Activated T-cell treated with anti-CD3 and anti-CD28 coated beads, Interleukin-2, amount 50 U/mL, for 24 hours (primary cell): Measurements from ENCODE around the gene KDM4B.
"Not testable (repeated sequence)": the region's sequence is repeated elsewhere in the genome, so short reads cannot be mapped to it uniquely, and the experiment has no call there.

Source experiments
- DNase-seq: peaks from one replicate; pipeline ENCODE4 v3.0.0-alpha.2; 2020
- H3K27ac Mint-ChIP-seq: 2 replicates; pipeline ENCODE4 v1.8.0; 2020; ENCODE audit warnings: mild to moderate bottlenecking, mixed read lengths
- H3K27me3 Mint-ChIP-seq: 2 replicates; pipeline ENCODE4 v1.8.0; 2020; ENCODE audit warnings: mixed read lengths
- H3K36me3 Mint-ChIP-seq: 2 replicates; pipeline ENCODE4 v1.8.0; 2020; ENCODE audit warnings: low read depth, mixed read lengths
- H3K4me1 Mint-ChIP-seq: 2 replicates; pipeline ENCODE4 v1.8.0; 2020; ENCODE audit warnings: low read depth, mixed read lengths
- H3K4me3 Mint-ChIP-seq: 2 replicates; pipeline ENCODE4 v1.8.0; 2020; ENCODE audit warnings: mild to moderate bottlenecking, moderate library complexity, mixed read lengths
- H3K9me3 Mint-ChIP-seq: 2 replicates; pipeline ENCODE4 v1.8.0; 2020; ENCODE audit warnings: mixed read lengths

Gene KDM4B

GRCh38 chr19:5192568-5192967, 223.7 kb downstream of the KDM4B start:
- Mint-ChIP-seq H3K4me1 (peaks cover 2% of the 10 kb centered on the region), H3K9me3 (peaks cover 3% of the 10 kb centered on the region), H3K36me3 (no peaks in the 10 kb centered on the region), H3K4me3 (no peak overlapping the region), H3K27ac (no peak overlapping the region), H3K27me3 (peaks cover 3% of the 10 kb centered on the region)
- DNase-seq: no peak

- Mint-ChIP-seq H3K4me1 (peaks cover 2% of the 10 kb centered on the region), H3K27me3 (peaks cover 3% of the 10 kb centered on the region), H3K36me3 (no peaks in the 10 kb centered on the region), H3K27ac (no peak overlapping the region), H3K9me3 (peaks cover 3% of the 10 kb centered on the region), H3K4me3 (no peak overlapping the region)
- DNase-seq: no peak
Measured at GRCh38 chr19:5193192-5193591, 224.3 kb downstream of the KDM4B start.

- no peaks in the 10 kb centered on the region for H3K4me1 Mint-ChIP-seq
- H3K9me3 Mint-ChIP-seq: peaks cover 3% of the 10 kb centered on the region
- H3K4me3 Mint-ChIP-seq: no peak overlapping the region
- DNase-seq: no peak
- H3K27ac Mint-ChIP-seq: no peak overlapping the region
- peaks cover 3% of the 10 kb centered on the region for H3K27me3 Mint-ChIP-seq
- no peaks in the 10 kb centered on the region for H3K36me3 Mint-ChIP-seq
Measured at GRCh38 chr19:5194641-5195040, 225.7 kb downstream of the KDM4B start.

- H3K4me3 Mint-ChIP-seq, H3K4me1 Mint-ChIP-seq, H3K27ac Mint-ChIP-seq, H3K27me3 Mint-ChIP-seq, H3K9me3 Mint-ChIP-seq, DNase-seq, H3K36me3 Mint-ChIP-seq: not testable (repeated sequence)
Measured at GRCh38 chr19:5195587-5195986, 226.7 kb downstream of the KDM4B start.

GRCh38 chr19:5196832-5197231, 227.9 kb downstream of the KDM4B start:
- no peak overlapping the region for H3K4me3 Mint-ChIP-seq
- no peaks in the 10 kb centered on the region for H3K27me3 Mint-ChIP-seq
- DNase-seq: no peak
- peaks cover 9% of the 10 kb centered on the region for H3K9me3 Mint-ChIP-seq
- no peak overlapping the region for H3K27ac Mint-ChIP-seq
- H3K4me1 Mint-ChIP-seq: no peaks in the 10 kb centered on the region
- H3K36me3 Mint-ChIP-seq: peaks cover 2% of the 10 kb centered on the region

GRCh38 chr19:5200844-5201243, 231.9 kb downstream of the KDM4B start:
- Mint-ChIP-seq H3K9me3 (peaks cover 14% of the 10 kb centered on the region), H3K27ac (no peak overlapping the region), H3K36me3 (peaks cover 4% of the 10 kb centered on the region), H3K27me3 (no peaks in the 10 kb centered on the region), H3K4me3 (no peak overlapping the region), H3K4me1 (peaks cover 7% of the 10 kb centered on the region)
- no peak for DNase-seq

GRCh38 chr19:5202553-5202952, 233.6 kb downstream of the KDM4B start:
- Mint-ChIP-seq H3K4me3 (no peak overlapping the region), H3K27me3 (no peaks in the 10 kb centered on the region), H3K9me3 (peaks cover 14% of the 10 kb centered on the region), H3K27ac (no peak overlapping the region), H3K36me3 (peaks cover 4% of the 10 kb centered on the region), H3K4me1 (peaks cover 8% of the 10 kb centered on the region)
- no peak for DNase-seq
